Epithelial cell of esophagus (primary cell): ENCODE results near the gene TFCP2L1.
"Not testable (repeated sequence)": the region's sequence is repeated elsewhere in the genome, so short reads cannot be mapped to it uniquely, and the experiment has no call there.

Experiments
- DNase-seq: peaks from one replicate; pipeline ENCODE4 v3.0.0; 2010; ENCODE audit warnings: low read depth
- H3K4me3 ChIP-seq: 2 replicates; pipeline ENCODE4 v1.5.1; 2011; ENCODE audit warnings: mild to moderate bottlenecking, low read length, control low read depth
- CTCF ChIP-seq: IDR thresholded peaks from 2 replicates; pipeline ENCODE4 v1.5.1; 2011; ENCODE audit warnings: low read depth, mild to moderate bottlenecking, low read length, control low read depth, inconsistent platforms; ENCODE audit not compliant: insufficient read depth; ENCODE audit errors: missing control alignments

Gene TFCP2L1

GRCh38 chr2:121281694-121282093, 3.3 kb downstream of the TFCP2L1 start:
- TF ChIP-seq CTCF, result no peak

DNA sequence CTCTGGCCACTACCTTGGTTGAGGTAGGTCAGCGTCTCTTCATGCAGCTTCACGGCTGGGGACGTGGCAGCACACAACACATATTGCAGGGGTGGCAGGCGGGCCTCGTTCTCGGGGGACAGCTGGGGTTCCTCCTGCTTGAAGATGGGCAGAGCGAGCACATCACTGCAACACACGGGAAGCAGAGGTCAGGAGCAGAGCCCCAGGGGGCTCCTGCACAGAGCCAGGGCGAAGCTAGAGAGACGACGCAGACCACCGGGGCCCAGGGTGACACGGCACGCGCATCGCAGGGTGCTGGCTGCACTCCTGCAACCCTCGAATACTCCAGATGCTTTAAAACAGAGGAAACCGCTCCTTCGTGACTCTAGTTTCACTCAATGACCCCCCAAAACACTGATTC, 3.9 kb downstream of the TFCP2L1 start:
- no peak for DNase-seq
- no peak overlapping the region for H3K4me3 ChIP-seq
- TF ChIP-seq CTCF, result no peak

More at GRCh38 chr2:121281694-121282093, 3.3 kb downstream of the TFCP2L1 start:
- DNase-seq, result no peak
- H3K4me3 ChIP-seq, result no peak overlapping the region

- no peak overlapping the region for H3K4me3 ChIP-seq
- no peak for DNase-seq
- TF ChIP-seq CTCF, result no peak
These were observed 5.4 kb downstream of the TFCP2L1 start for GRCh38 chr2:121279476-121280220.

GRCh38 chr2:121276341-121276740, 8.7 kb downstream of the TFCP2L1 start:
- TF ChIP-seq CTCF, result no peak
- no peak for DNase-seq

DNA sequence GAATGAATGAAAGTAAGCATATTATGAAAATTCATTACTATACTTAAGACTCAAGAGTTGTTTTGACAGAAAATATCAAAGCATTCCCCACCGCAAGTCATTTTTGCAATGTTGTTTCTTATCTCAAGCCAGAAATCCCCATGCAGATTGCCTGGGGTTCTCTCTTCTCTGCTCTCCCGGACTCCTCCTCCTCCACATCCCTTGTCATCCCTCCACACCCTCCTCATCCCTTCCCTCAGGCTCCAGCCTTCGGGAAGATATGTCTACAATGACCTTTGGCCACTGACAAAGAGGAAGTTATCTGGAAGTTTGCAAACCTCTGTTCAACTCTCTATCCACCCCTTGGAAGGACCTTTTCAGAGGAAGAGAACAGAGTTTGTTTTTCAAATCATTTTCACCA, 11.9 kb downstream of the TFCP2L1 start:
- TF ChIP-seq CTCF, result no peak
- DNase-seq, result no peak

More at GRCh38 chr2:121276341-121276740, 8.7 kb downstream of the TFCP2L1 start:
- H3K4me3 ChIP-seq, result no peak overlapping the region

GRCh38 chr2:121272596-121272995, 12.4 kb downstream of the TFCP2L1 start:
- no peak for TF ChIP-seq CTCF
- peak; percentile 53 for DNase-seq
- H3K4me3 ChIP-seq, result no peak overlapping the region

More for the DNA sequence above, 11.9 kb downstream of the TFCP2L1 start:
- no peak overlapping the region for H3K4me3 ChIP-seq

- H3K4me3 ChIP-seq, DNase-seq: not testable (repeated sequence)
These were observed 15.6 kb downstream of the TFCP2L1 start for GRCh38 chr2:121269436-121269835.
